Measurements from ENCODE around the gene CSNK1G1.

DNA sequence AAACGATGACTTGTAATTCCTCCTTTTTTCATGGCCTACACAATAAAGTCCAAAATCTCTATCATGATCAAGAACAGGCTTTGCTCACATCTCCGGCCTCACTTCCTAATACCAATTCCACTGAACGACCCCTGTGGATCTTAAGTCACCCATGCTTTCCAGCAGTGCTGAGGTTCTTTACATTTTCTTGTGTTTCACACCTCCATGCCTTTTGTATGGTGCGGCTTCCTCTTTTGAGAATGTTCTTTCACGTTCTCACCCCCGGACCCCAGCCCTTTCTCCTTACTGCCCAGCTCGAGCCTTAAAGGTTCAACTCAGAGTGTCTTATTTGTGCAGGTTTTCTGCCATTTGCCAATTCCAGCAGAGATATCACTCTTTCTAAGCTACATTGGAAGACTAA, 70.1 kb downstream of the CSNK1G1 start:
- TF ChIP-seq, protein P1, sequence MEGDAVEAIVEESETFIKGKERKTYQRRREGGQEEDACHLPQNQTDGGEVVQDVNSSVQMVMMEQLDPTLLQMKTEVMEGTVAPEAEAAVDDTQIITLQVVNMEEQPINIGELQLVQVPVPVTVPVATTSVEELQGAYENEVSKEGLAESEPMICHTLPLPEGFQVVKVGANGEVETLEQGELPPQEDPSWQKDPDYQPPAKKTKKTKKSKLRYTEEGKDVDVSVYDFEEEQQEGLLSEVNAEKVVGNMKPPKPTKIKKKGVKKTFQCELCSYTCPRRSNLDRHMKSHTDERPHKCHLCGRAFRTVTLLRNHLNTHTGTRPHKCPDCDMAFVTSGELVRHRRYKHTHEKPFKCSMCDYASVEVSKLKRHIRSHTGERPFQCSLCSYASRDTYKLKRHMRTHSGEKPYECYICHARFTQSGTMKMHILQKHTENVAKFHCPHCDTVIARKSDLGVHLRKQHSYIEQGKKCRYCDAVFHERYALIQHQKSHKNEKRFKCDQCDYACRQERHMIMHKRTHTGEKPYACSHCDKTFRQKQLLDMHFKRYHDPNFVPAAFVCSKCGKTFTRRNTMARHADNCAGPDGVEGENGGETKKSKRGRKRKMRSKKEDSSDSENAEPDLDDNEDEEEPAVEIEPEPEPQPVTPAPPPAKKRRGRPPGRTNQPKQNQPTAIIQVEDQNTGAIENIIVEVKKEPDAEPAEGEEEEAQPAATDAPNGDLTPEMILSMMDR (IDR thresholded peaks at IDR 0.05): no peak
- TF ChIP-seq, protein P2, sequence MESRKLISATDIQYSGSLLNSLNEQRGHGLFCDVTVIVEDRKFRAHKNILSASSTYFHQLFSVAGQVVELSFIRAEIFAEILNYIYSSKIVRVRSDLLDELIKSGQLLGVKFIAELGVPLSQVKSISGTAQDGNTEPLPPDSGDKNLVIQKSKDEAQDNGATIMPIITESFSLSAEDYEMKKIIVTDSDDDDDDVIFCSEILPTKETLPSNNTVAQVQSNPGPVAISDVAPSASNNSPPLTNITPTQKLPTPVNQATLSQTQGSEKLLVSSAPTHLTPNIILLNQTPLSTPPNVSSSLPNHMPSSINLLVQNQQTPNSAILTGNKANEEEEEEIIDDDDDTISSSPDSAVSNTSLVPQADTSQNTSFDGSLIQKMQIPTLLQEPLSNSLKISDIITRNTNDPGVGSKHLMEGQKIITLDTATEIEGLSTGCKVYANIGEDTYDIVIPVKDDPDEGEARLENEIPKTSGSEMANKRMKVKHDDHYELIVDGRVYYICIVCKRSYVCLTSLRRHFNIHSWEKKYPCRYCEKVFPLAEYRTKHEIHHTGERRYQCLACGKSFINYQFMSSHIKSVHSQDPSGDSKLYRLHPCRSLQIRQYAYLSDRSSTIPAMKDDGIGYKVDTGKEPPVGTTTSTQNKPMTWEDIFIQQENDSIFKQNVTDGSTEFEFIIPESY (IDR thresholded peaks at IDR 0.05; ENCODE audit: borderline replicate concordance, low read depth): no peak
- no peak for TF ChIP-seq EP300 (IDR thresholded peaks at IDR 0.05; ENCODE audit: borderline replicate concordance in 1 of 2, low read depth in 1 of 2, low read length in 1 of 2)
- no peak for TF ChIP-seq TAF1 (IDR thresholded peaks at IDR 0.05; ENCODE audit: borderline replicate concordance, low read depth, low read length)
- TF ChIP-seq YY1 (IDR thresholded peaks at IDR 0.05; ENCODE audit: low read depth): no peak
- TF ChIP-seq CHD2 (IDR thresholded peaks at IDR 0.05; ENCODE audit: low read length, partially characterized antibody): no peak
- TF ChIP-seq, protein P3, sequence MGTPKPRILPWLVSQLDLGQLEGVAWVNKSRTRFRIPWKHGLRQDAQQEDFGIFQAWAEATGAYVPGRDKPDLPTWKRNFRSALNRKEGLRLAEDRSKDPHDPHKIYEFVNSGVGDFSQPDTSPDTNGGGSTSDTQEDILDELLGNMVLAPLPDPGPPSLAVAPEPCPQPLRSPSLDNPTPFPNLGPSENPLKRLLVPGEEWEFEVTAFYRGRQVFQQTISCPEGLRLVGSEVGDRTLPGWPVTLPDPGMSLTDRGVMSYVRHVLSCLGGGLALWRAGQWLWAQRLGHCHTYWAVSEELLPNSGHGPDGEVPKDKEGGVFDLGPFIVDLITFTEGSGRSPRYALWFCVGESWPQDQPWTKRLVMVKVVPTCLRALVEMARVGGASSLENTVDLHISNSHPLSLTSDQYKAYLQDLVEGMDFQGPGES (IDR thresholded peaks at IDR 0.05; ENCODE audit: low read depth, low read length): no peak
- TF ChIP-seq SIN3A (IDR thresholded peaks at IDR 0.05; ENCODE audit: borderline replicate concordance, low read depth, low read length): no peak
- TF ChIP-seq GATA2 (CRISPR knock-in tag; IDR thresholded peaks at IDR 0.05): no peak
- TF ChIP-seq, protein P4, sequence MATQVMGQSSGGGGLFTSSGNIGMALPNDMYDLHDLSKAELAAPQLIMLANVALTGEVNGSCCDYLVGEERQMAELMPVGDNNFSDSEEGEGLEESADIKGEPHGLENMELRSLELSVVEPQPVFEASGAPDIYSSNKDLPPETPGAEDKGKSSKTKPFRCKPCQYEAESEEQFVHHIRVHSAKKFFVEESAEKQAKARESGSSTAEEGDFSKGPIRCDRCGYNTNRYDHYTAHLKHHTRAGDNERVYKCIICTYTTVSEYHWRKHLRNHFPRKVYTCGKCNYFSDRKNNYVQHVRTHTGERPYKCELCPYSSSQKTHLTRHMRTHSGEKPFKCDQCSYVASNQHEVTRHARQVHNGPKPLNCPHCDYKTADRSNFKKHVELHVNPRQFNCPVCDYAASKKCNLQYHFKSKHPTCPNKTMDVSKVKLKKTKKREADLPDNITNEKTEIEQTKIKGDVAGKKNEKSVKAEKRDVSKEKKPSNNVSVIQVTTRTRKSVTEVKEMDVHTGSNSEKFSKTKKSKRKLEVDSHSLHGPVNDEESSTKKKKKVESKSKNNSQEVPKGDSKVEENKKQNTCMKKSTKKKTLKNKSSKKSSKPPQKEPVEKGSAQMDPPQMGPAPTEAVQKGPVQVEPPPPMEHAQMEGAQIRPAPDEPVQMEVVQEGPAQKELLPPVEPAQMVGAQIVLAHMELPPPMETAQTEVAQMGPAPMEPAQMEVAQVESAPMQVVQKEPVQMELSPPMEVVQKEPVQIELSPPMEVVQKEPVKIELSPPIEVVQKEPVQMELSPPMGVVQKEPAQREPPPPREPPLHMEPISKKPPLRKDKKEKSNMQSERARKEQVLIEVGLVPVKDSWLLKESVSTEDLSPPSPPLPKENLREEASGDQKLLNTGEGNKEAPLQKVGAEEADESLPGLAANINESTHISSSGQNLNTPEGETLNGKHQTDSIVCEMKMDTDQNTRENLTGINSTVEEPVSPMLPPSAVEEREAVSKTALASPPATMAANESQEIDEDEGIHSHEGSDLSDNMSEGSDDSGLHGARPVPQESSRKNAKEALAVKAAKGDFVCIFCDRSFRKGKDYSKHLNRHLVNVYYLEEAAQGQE (IDR thresholded peaks at IDR 0.05; ENCODE audit: low read depth, low read length): no peak
- no peak for TF ChIP-seq NRF1 (IDR thresholded peaks at IDR 0.05; ENCODE audit: low read depth, low read length)

Measured in SK-N-SH (cell line).